WTC11 (cell line): ENCODE results near the gene RXRA. TPM values are rescaled to one million over a fixed set of nuclear protein-coding genes. Genes with fewer than 3 reads are reported as not detected.

Source experiments
- ATAC-seq: fragments of 200-7000 bp; cut with Tn5 transposase; 2 replicates; pipeline ENCODE4 v1.10.0; 2021; ENCODE audit warnings: mild to moderate bottlenecking, moderate library complexity
- CTCF ChIA-PET: fragments of 300-600 bp; sonication (Branson Sonifier 250); formaldehyde crosslinking; loops from one replicate; lab custom pipeline; 2021; ENCODE audit warnings: antibody characterized with exemption; lab: Charles Lee
- POLR2A ChIA-PET: fragments of 350-600 bp; sonication (Branson Sonifier 250); formaldehyde crosslinking; loops from one replicate; lab custom pipeline; 2021; ENCODE audit warnings: antibody characterized with exemption; lab: Charles Lee
- DNase-seq: peaks from one replicate; pipeline ENCODE4 v3.0.0; 2021; ENCODE audit warnings: low spot score
- H3K27ac Mint-ChIP-seq: 2 replicates; pipeline ENCODE4 v1.8.0; 2021; ENCODE audit warnings: mixed read lengths
- H3K27me3 Mint-ChIP-seq: 2 replicates; pipeline ENCODE4 v1.8.0; 2021; ENCODE audit warnings: low read depth, mild to moderate bottlenecking, moderate library complexity, mixed read lengths
- H3K36me3 Mint-ChIP-seq: 2 replicates; pipeline ENCODE4 v1.8.0; 2021; ENCODE audit warnings: mixed read lengths
- H3K4me1 Mint-ChIP-seq: 2 replicates; pipeline ENCODE4 v1.8.0; 2022; ENCODE audit warnings: mixed read lengths
- H3K4me3 Mint-ChIP-seq: 2 replicates; pipeline ENCODE4 v1.8.0; 2021; ENCODE audit warnings: mild to moderate bottlenecking, moderate library complexity, mixed read lengths
- H3K9me3 Mint-ChIP-seq: 2 replicates; pipeline ENCODE4 v1.8.0; 2021; ENCODE audit warnings: mixed read lengths
- ARID4B ChIP-seq: sonication (generic); formaldehyde crosslinking; IDR thresholded peaks from 2 replicates; pipeline ENCODE4 v1.8.0; 2023; ENCODE audit warnings: missing genetic modification reagents, mild to moderate bottlenecking, borderline replicate concordance
- CBFB ChIP-seq: sonication (generic); formaldehyde crosslinking; IDR thresholded peaks from 2 replicates; pipeline ENCODE4 v1.8.1; 2022; ENCODE audit warnings: mild to moderate bottlenecking, low read depth, missing genetic modification reagents
- CREB1 ChIP-seq: sonication (generic); formaldehyde crosslinking; IDR thresholded peaks from 2 replicates; pipeline ENCODE4 v1.8.0; 2023; ENCODE audit warnings: mild to moderate bottlenecking, missing genetic modification reagents
- E2F1 ChIP-seq: sonication (generic); formaldehyde crosslinking; IDR thresholded peaks from 2 replicates; pipeline ENCODE4 v1.8.0; 2022; ENCODE audit warnings: mild to moderate bottlenecking, missing genetic modification reagents
- ELF4 ChIP-seq: sonication (generic); formaldehyde crosslinking; IDR thresholded peaks from 2 replicates; pipeline ENCODE4 v1.8.1; 2022; ENCODE audit warnings: low read depth, mild to moderate bottlenecking, moderate library complexity, missing genetic modification reagents
- ETV6 ChIP-seq: sonication (generic); formaldehyde crosslinking; IDR thresholded peaks from 2 replicates; pipeline ENCODE4 v1.8.1; 2022; ENCODE audit warnings: mild to moderate bottlenecking, missing genetic modification reagents
- FOXJ3 ChIP-seq: sonication (generic); formaldehyde crosslinking; IDR thresholded peaks from 2 replicates; pipeline ENCODE4 v1.9.0; 2021; ENCODE audit warnings: missing genetic modification reagents, mild to moderate bottlenecking, borderline replicate concordance
- FOXP1 ChIP-seq: sonication (generic); formaldehyde crosslinking; IDR thresholded peaks from 2 replicates; pipeline ENCODE4 v1.8.0; 2022; ENCODE audit warnings: missing genetic modification reagents, mild to moderate bottlenecking, moderate library complexity, borderline replicate concordance
- JAZF1 ChIP-seq: fragments of 250-450 bp; sonication (Bioruptor Pico); IDR thresholded peaks from 2 replicates; pipeline ENCODE4 v1.9.0; 2021; ENCODE audit warnings: moderate library complexity, mild to moderate bottlenecking, inconsistent platforms
- KAT7 ChIP-seq: sonication (generic); formaldehyde crosslinking; IDR thresholded peaks from 2 replicates; pipeline ENCODE4 v1.8.1; 2023; ENCODE audit warnings: missing genetic modification reagents, mild to moderate bottlenecking, borderline replicate concordance
- MXD4 ChIP-seq: fragments of 250-450 bp; sonication (Bioruptor Pico); IDR thresholded peaks from 2 replicates; pipeline ENCODE4 v1.8.0; 2021; ENCODE audit warnings: mild to moderate bottlenecking, moderate library complexity, borderline replicate concordance
- NFATC4 ChIP-seq: fragments of 250-450 bp; sonication (Bioruptor Pico); IDR thresholded peaks from 2 replicates; pipeline ENCODE4 v1.9.0; 2021; ENCODE audit warnings: mild to moderate bottlenecking
- RORB ChIP-seq: fragments of 250-450 bp; sonication (Bioruptor Pico); IDR thresholded peaks from 2 replicates; pipeline ENCODE4 v1.9.0; 2021; ENCODE audit warnings: mild to moderate bottlenecking
- TCF7 ChIP-seq: sonication (generic); formaldehyde crosslinking; IDR thresholded peaks from 2 replicates; pipeline ENCODE4 v1.8.0; 2022; ENCODE audit warnings: mild to moderate bottlenecking, low read depth, missing genetic modification reagents, moderate library complexity
- ZBTB43 ChIP-seq: sonication (generic); formaldehyde crosslinking; IDR thresholded peaks from 2 replicates; pipeline ENCODE4 v1.8.1; 2023; ENCODE audit warnings: mild to moderate bottlenecking, missing genetic modification reagents
- ZNF232 ChIP-seq: sonication (generic); formaldehyde crosslinking; IDR thresholded peaks from 2 replicates; pipeline ENCODE4 v1.8.0; 2022; ENCODE audit warnings: mild to moderate bottlenecking, missing genetic modification reagents
- ZNF263 ChIP-seq: sonication (generic); formaldehyde crosslinking; IDR thresholded peaks from 2 replicates; pipeline ENCODE4 v1.8.1; 2022; ENCODE audit warnings: low read depth, mild to moderate bottlenecking, moderate library complexity, missing genetic modification reagents
- ZNF317 ChIP-seq: sonication (generic); formaldehyde crosslinking; IDR thresholded peaks from 2 replicates; pipeline ENCODE4 v1.8.1; 2023; ENCODE audit warnings: low read depth, mild to moderate bottlenecking, moderate library complexity, missing genetic modification reagents, borderline replicate concordance
- ZNF396 ChIP-seq: fragments of 250-450 bp; sonication (Bioruptor Pico); IDR thresholded peaks from 2 replicates; pipeline ENCODE4 v1.8.0; 2021; ENCODE audit warnings: mild to moderate bottlenecking, moderate library complexity, borderline replicate concordance
- ZNF512 ChIP-seq: sonication (generic); formaldehyde crosslinking; IDR thresholded peaks from 2 replicates; pipeline ENCODE4 v1.8.1; 2022; ENCODE audit warnings: missing genetic modification reagents, borderline replicate concordance
- total RNA-seq: library from RNA; stranded (reverse); gene quantifications from 3 replicates; pipeline ENCODE4 v1.2.3, GENCODE V29; 2021
- TF ChIP-seq, protein P1 (sequence below): fragments of 250-450 bp; sonication (Bioruptor Pico); conservative IDR thresholded peaks from 2 replicates; pipeline ENCODE4 v1.9.0; 2021; ENCODE audit warnings: mild to moderate bottlenecking
- TF ChIP-seq, protein P2 (sequence below): sonication (generic); formaldehyde crosslinking; IDR thresholded peaks from 2 replicates; pipeline ENCODE4 v1.8.0; 2023; ENCODE audit warnings: missing genetic modification reagents
- TF ChIP-seq, protein P3 (sequence below): sonication (generic); formaldehyde crosslinking; IDR thresholded peaks from 2 replicates; pipeline ENCODE4 v1.8.1; 2023; ENCODE audit warnings: mild to moderate bottlenecking, missing genetic modification reagents, moderate library complexity

Gene RXRA
- total RNA-seq, 1 experiment from 2014 or later: 27.5 TPM

DNA sequence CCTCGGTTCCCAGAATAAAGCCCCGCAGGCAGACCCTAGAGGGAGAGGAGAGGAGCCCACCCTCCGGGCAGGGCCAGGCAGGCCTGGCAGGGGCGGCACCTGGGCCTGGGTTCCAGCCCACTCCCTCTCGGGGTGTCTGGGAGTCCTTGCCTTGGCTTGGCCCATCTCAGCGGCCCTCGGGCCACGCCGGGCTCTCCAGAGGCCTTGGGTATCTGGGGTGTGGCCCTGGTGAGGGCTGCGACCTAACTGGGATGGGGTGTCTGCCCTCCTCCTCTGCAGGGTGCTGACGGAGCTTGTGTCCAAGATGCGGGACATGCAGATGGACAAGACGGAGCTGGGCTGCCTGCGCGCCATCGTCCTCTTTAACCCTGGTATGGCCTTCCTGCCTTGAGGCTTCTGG lies 105.4 kb downstream of the RXRA start:
- Mint-ChIP-seq H3K4me1 (no peaks in the 10 kb centered on the region), H3K27ac (no peak overlapping the region), H3K27me3 (no peaks in the 10 kb centered on the region), H3K36me3 (no peaks in the 10 kb centered on the region), H3K4me3 (no peak overlapping the region), H3K9me3 (no peaks in the 10 kb centered on the region)
- TF ChIP-seq ZBTB43 (no peak), ELF4 (no peak), ARID4B (CRISPR knock-in tag) (no peak), NFATC4 (CRISPR knock-in tag) (no peak), E2F1 (no peak), ZNF317 (CRISPR knock-in tag) (no peak), TCF7 (CRISPR knock-in tag) (no peak), ZNF263 (CRISPR knock-in tag) (no peak), ETV6 (no peak), CBFB (CRISPR knock-in tag) (no peak), MXD4 (no peak)
- TF ChIP-seq, protein P1, sequence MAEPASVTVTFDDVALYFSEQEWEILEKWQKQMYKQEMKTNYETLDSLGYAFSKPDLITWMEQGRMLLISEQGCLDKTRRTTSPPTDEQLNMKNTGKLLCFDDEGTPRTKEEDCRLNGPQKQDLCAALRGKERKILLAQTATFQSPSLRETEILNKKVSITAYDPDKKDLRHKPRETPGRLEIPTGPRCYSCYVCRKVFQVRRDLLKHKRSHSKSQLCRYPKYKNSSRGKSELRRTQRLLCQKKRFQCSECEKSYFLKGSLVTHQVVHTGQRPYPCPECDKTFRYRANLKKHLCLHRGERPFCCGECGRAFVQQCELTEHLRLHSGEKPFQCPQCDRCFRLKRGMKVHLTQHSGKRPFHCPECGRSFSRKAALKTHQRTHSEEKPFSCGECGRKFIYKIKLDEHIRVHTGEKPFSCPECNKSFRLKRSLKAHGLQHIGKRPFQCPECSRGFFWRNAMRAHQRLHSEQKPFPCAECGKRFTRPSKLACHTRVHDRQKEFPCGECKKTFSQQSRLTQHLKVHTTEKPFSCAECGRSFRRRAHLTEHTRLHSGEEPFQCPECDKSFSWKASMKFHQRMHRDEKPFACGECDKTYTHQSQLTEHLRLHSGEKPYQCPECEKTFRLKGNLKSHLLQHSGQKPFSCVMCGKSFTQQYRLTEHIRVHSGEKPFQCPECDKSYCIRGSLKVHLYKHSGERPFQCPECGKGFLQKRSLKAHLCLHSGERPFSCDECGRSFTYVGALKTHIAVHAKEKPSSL (CRISPR knock-in tag): no peak
- TF ChIP-seq, protein P2, sequence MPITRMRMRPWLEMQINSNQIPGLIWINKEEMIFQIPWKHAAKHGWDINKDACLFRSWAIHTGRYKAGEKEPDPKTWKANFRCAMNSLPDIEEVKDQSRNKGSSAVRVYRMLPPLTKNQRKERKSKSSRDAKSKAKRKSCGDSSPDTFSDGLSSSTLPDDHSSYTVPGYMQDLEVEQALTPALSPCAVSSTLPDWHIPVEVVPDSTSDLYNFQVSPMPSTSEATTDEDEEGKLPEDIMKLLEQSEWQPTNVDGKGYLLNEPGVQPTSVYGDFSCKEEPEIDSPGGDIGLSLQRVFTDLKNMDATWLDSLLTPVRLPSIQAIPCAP: no peak
- POLR2A ChIA-PET: no interaction called here
- ATAC-seq: no peak
- no peak for DNase-seq
- CTCF ChIA-PET: interaction anchor here (1.0 to 2.2 kb wide), 2 partner anchors 11 to 261 kb away, joined by 3 to 6 read pairs; no protein-coding TSS in a partner anchor

GRCh38 chr9:134432471-134432870 lies 106.2 kb downstream of the RXRA start:
- Mint-ChIP-seq H3K27ac (no peak overlapping the region), H3K4me3 (no peak overlapping the region), H3K9me3 (no peaks in the 10 kb centered on the region), H3K4me1 (no peaks in the 10 kb centered on the region), H3K27me3 (no peaks in the 10 kb centered on the region), H3K36me3 (no peaks in the 10 kb centered on the region)
- ATAC-seq: no peak
- CTCF ChIA-PET: interaction anchor here (1.2 to 1.3 kb wide), 2 partner anchors 11 to 17 kb away, joined by 4 to 6 read pairs; no protein-coding TSS in a partner anchor
- POLR2A ChIA-PET: no interaction called here
- DNase-seq: no peak
- TF ChIP-seq JAZF1 (CRISPR knock-in tag) (no peak), FOXP1 (CRISPR knock-in tag) (no peak), KAT7 (CRISPR knock-in tag) (no peak), ZNF512 (CRISPR knock-in tag) (no peak), CBFB (CRISPR knock-in tag) (no peak), RORB (CRISPR knock-in tag) (no peak), FOXJ3 (CRISPR knock-in tag) (no peak), ZNF232 (CRISPR knock-in tag) (no peak), CREB1 (no peak), ZNF396 (no peak), ETV6 (no peak)
- TF ChIP-seq, protein P3, sequence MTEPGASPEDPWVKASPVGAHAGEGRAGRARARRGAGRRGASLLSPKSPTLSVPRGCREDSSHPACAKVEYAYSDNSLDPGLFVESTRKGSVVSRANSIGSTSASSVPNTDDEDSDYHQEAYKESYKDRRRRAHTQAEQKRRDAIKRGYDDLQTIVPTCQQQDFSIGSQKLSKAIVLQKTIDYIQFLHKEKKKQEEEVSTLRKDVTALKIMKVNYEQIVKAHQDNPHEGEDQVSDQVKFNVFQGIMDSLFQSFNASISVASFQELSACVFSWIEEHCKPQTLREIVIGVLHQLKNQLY (CRISPR knock-in tag): no peak
- TF ChIP-seq, protein P2: no peak
